HG03196 (cell line): ENCODE results near the gene EVI2A.

ENCODE experiments used
- ATAC-seq: cut with Tn5 transposase; IDR thresholded peaks from one replicate; pipeline ENCODE4 v1.9.1; 2021; ENCODE audit not compliant: unreplicated experiment

The EVI2A gene

DNA sequence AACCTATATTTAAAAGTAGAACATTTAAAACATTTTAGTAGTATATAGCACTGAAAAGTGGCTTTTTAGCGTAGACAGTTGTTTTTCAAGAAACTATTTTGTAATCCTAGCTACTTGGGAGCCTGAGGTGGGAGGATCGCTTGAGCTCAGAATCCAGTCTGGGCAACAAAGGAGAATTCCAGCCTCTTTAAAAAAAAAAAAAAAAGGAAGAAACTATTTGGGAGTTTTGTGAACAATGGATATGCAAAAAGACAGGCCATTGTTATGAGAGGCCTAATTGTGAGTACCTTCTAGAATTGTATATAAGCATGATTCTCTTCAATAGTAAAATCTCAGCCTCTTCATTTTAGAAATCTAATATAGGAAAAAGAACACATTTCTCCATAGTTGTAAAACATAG lies 42.0 kb downstream of the EVI2A start:
- ATAC-seq = no peak

DNA sequence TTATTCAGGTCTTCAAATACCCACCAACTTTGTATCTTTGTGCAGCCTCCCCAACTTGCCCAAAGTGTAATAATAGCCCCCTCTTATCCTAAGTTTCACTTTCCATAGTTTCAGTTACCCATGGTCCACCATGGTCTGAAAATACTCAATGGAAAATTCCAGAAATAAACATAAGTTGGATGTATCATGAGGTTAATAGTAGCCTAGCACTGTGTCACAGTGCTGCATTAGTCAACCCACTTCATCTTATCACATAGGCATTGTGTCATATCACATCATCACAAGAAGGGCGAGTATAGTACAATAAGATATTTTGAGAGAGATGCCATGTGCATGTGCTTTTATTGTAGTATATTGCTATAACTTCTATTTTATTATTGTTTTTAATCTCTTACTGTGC lies 46.3 kb downstream of the EVI2A start:
- no peak for ATAC-seq

DNA sequence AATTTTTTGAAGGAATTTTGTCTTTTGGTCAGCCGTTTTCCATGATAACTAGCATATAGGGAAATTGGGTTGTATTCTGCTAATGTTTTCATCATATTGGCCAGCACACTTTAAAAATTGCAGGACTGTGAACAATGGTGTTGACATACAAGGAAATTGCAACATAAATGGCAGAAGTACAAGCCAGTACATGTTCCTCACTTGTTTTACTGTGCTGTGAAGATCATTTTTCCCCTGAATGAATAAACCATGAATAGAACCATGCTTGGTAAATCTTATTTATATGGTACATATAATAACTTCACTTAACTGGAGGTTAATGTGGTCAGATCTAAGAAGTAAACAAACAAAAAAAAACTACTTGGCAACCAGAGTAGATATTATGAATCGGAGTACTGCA lies 47.2 kb downstream of the EVI2A start:
- no peak for ATAC-seq

DNA sequence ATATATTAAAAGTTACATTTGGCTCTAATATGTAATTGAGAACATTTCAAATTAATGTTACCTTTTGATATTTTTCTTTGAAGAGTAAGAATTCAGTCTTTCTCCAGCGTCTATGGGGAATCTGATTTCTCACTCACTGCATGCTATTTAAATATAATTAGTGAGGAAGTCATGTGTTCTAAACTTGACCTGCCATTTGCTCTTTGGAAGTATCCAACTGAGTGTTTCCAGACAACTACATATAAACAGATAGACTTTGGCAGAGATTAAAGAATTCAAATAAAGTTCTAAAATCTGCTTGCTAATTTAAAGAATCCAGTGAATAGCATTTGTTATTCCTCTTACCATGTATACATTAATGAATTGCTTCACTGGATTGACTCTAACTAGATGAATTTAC lies 47.9 kb downstream of the EVI2A start:
- no peak for ATAC-seq

DNA sequence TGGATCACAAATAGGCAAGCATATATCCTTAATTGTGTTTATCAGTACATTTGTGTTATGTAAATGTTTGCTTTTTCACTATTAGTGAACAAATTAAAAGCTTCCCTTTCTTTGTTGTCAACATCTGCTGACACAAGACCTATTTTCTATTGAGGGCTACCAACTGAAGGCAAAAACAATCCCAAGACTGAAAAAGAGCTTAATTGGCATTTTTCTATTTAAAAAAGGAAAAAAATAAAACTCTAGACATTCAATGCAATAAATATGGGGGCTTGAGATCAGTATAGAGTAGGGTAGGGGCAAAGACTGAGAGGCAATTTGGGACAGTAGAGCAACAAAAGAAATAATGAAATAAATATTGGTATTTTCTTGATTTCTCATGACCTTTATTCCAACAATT lies 48.6 kb downstream of the EVI2A start:
- no peak for ATAC-seq

DNA sequence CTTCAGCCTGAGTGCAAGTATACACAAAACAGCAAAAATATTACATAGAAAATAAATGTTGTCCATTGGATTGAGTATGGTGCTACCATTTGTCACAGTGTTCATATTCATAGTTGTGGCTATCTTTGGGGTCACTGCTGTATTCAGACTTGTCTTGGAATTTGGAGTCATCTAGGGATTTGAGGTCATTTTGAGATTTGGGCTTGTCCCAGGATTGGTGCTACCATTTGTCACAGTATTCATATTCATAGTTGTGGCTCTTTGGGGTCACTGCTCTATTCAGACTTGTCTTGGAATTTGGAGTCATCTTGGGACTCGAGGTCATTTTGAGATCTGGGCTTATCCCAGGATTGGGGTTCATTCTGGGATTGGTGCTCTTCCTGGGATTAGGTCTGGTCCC lies 49.2 kb downstream of the EVI2A start:
- ATAC-seq = no peak

DNA sequence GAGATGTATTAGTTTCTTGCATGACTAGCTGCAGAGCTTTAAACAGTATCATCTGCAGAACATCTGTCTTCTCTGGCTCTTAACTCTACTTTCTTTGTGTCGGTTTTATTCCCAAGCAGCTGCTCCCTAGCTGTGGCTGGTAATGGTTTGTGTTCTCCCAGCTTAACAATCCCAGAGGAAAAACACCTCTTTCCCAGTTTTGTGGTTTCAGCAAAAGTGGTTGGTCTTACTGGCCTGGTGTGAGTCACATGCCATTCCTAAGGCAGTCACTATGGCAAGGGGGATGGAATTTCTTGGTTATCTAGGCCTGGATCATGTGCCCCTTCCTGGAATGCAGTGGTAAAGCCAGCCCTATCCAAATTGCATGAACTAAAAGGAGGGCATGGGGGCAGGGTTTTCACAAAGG lies 51.8 kb downstream of the EVI2A start:
- no peak for ATAC-seq

DNA sequence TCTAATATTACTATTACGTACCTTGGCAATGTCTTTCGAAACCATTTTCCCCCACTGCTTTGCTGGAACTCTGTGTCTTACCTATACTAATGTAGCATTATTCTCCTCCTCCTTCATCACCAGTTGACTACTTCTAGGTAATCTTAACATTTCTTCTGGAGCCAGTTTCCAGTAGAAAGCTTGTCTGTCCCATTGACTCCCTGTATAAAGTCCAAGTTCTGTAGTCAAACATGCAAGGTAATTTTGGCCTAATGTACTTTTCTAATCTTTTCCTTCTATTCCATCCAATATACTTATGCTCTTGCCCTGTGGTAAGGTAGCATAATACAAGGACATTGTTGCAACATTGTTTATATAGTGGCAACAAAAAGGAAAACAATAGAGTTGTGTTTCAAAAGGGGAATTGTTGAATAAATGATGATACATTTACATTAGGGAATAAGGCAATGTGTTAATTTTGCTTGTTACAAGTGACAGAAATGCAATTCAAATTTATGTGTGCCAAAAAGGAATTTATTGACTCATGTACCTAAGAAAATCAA lies 52.3 kb downstream of the EVI2A start:
- no peak for ATAC-seq
